Thyroid gland (tissue), 4 donors: ENCODE results near the gene RPL13A. TPM values are rescaled to one million over a fixed set of nuclear protein-coding genes. Genes with fewer than 3 reads are reported as not detected.
A peak's percentile ranks its signal among the peaks of the same experiment; 100 is the strongest.

ENCODE experiments used
- DNase-seq, 2 donors: peaks; one replicate each; pipeline ENCODE4 v3.0.0-alpha.2; 2019
- H3K27ac ChIP-seq, 3 donors: fragments of 200-600 bp; sonication (generic); 1 replicate in 2 of 3; 2 replicates in 1 of 3; pipeline ENCODE4 v1.5.1; 2016 to 2019; ENCODE audit warnings: mild to moderate bottlenecking in 1 of 3, moderate library complexity in 1 of 3
- H3K27me3 ChIP-seq: fragments of 200-600 bp; sonication (generic); one replicate; pipeline ENCODE4 v1.5.1; 2019
- H3K36me3 ChIP-seq, 2 donors: fragments of 200-600 bp; sonication (generic); one replicate each; pipeline ENCODE4 v1.5.1; 2016 to 2019
- H3K4me1 ChIP-seq, 2 donors: fragments of 200-600 bp; sonication (generic); one replicate each; pipeline ENCODE4 v1.5.1; 2017 to 2019
- H3K4me3 ChIP-seq, 3 donors: fragments of 200-600 bp; sonication (generic); replicated peaks in 1 of 3; 1 replicate in 2 of 3; 2 replicates in 1 of 3; pipeline ENCODE4 v1.5.1; 2016; ENCODE audit warnings: mild to moderate bottlenecking in 1 of 3
- H3K9me3 ChIP-seq: fragments of 200-600 bp; sonication (generic); one replicate; pipeline ENCODE4 v1.5.1; 2017
- CTCF ChIP-seq, 6 experiments: fragments of 200-600 bp in 3 of 6; fragments of 450-650 bp in 3 of 6; sonication (generic) in 3 of 6; IDR thresholded peaks; one replicate each; pipeline ENCODE4 v1.5.1; 2016 to 2019; ENCODE audit warnings: antibody characterized with exemption in 6 of 6, mild to moderate bottlenecking in 2 of 6, inconsistent platforms in 1 of 6, moderate library complexity in 1 of 6
- POLR2A ChIP-seq, 2 donors: fragments of 450-650 bp; IDR thresholded peaks; one replicate each; pipeline ENCODE4 v1.6.1; 2017; ENCODE audit warnings: antibody characterized with exemption in 2 of 2, mild to moderate bottlenecking in 2 of 2, moderate library complexity in 1 of 2
- WGBS, 2 donors: methylation state at CpG; one replicate each; pipeline ENCODE4 v1.1.5; 2017; 5-methylcytosine and 5-hydroxymethylcytosine counted together
- intact Hi-C: fragments of 100-400 bp; cut with DNase I; formaldehyde crosslinking; loops from one replicate; pipeline ENCODE4 v1.15.1; 2023
- total RNA-seq, 4 donors: library from RNA; depleted of rRNA; stranded (reverse); fragments of >200 nt; gene quantifications; one replicate each; pipeline ENCODE4 v1.2.3, GENCODE V29; 2016

RPL13A gene
- total RNA-seq, 4 donors from 2014 or later, result 1,542 to 2,853 (median 2,123) TPM

GRCh38 chr19:49491804-49492572 is 4.6 kb downstream of the RPL13A start:
- Histone ChIP-seq H3K36me3 (peaks cover 38 to 40% of the 10 kb centered on the region in 2 donors), H3K4me1 (peaks cover 25 to 27% of the 10 kb centered on the region in 2 donors), H3K9me3 (no peaks in the 10 kb centered on the region), H3K27ac (no peak overlapping the region), H3K4me3 (no peak overlapping the region), H3K27me3 (no peaks in the 10 kb centered on the region)
- intact Hi-C loops, result no loop called here
- 79 to 86% methylated on average over 7 of the region's 7 CpGs for WGBS, 2 donors
- no peak for DNase-seq
- TF ChIP-seq CTCF (IDR thresholded peaks at IDR 0.05) (no peak), POLR2A (IDR thresholded peaks at IDR 0.05) (no peak)

DNA sequence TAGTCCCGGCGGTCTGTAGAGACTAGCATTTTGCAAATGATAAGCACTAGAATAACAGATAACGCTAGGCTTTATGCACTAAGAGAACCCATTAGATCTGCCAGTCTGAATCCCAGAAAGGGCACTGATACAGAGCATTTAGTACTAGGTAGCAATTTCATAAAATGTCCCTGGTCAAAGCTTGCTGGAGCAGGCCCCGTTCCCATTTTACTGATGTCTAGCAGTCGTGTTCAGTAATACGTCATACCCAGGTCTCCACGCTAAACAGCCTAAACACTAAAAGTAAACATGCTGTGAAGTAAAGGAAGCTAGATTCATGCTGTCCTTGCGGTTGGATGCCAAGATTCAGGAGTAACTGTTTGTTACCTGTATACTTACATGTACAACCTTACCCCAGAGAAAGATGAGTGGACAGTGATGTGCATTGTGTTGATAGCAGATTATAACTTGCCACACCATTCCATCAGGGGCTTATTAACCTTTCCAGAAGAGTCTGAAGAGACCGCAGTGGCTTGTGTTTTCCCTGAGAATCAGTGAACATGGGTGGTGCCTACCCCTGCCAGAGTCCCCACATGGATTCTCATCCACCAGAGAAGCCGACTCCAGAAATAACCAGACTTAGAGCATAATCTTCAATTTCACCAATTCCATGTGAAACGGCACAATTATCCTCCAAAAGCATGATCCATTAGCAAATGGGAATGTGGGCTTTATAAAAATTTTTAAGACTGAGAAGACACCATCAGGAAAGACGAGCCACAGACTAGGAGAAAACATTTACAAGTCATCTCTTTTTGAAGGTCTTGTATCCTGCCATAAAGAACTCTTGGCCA is 5.4 kb downstream of the RPL13A start:
- TF ChIP-seq CTCF (IDR thresholded peaks at IDR 0.05), result no peak
- no peak for TF ChIP-seq POLR2A (IDR thresholded peaks at IDR 0.05)
- Histone ChIP-seq H3K4me1 (peaks cover 33 to 35% of the 10 kb centered on the region in 2 donors), H3K27me3 (no peaks in the 10 kb centered on the region), H3K27ac (no peak overlapping the region), H3K36me3 (peaks cover 44 to 46% of the 10 kb centered on the region in 2 donors), H3K9me3 (no peaks in the 10 kb centered on the region), H3K4me3 (no peak overlapping the region)
- no peak for DNase-seq
- intact Hi-C loops, result no loop called here
- WGBS, 2 donors, result 82 to 89% methylated on average over 12 of the region's 12 CpGs

- Histone ChIP-seq H3K27ac (peak overlapping the region; percentile 89 to 94 (median 91)), H3K27me3 (no peaks in the 10 kb centered on the region), H3K36me3 (peaks cover 45% of the 10 kb centered on the region in 2 donors), H3K9me3 (no peaks in the 10 kb centered on the region), H3K4me1 (peaks cover 16 to 35% of the 10 kb centered on the region in 2 donors), H3K4me3 (peak overlapping the region; percentile 42 to 100 (median 79))
- no peak for DNase-seq
- intact Hi-C loops, result no loop called here
- 1 to 2% methylated on average over 11 of the region's 11 CpGs for WGBS, 2 donors
- TF ChIP-seq CTCF (IDR thresholded peaks at IDR 0.05), result no peak
These were observed 9.2 kb downstream of the RPL13A start for GRCh38 chr19:49496574-49497008.

GRCh38 chr19:49497047-49497788 is 9.8 kb downstream of the RPL13A start:
- no peaks in the 10 kb centered on the region for H3K9me3 ChIP-seq
- 23 to 27% methylated on average over 22 of the region's 22 CpGs for WGBS, 2 donors
- DNase-seq, result peak; percentile 47 to 55
- peaks cover 16 to 35% of the 10 kb centered on the region in 2 donors for H3K4me1 ChIP-seq
- H3K27me3 ChIP-seq, result no peaks in the 10 kb centered on the region
- no peak for TF ChIP-seq POLR2A (IDR thresholded peaks at IDR 0.05)
- TF ChIP-seq CTCF (IDR thresholded peaks at IDR 0.05), result no peak
- peaks cover 38 to 39% of the 10 kb centered on the region in 2 donors for H3K36me3 ChIP-seq
- H3K4me3 ChIP-seq, result peak overlapping the region; percentile 42 to 100 (median 79)
- intact Hi-C loops, result no loop called here
- peak overlapping the region; percentile 89 to 94 (median 91) for H3K27ac ChIP-seq
